Adrenal gland (tissue), 12 donors: ENCODE measurements around the gene SGSH. TPM values are rescaled to one million over a fixed set of nuclear protein-coding genes. Genes with fewer than 3 reads are reported as not detected.

ENCODE experiments used
- DNase-seq, 7 donors: peaks; one replicate each; pipeline ENCODE4 v3.0.0-alpha.2; 2019 to 2020
- H3K27ac ChIP-seq, 5 donors: fragments of 200-600 bp; sonication (generic) in 4 of 5; 1 replicate in 3 of 5; 2 replicates in 2 of 5; pipeline versions ENCODE4 v1.5.1 to v1.8.0; 2016 to 2020; ENCODE audit warnings: mild to moderate bottlenecking in 1 of 5
- H3K27me3 ChIP-seq: fragments of 200-600 bp; 2 replicates; pipeline ENCODE4 v1.8.0; 2021
- H3K36me3 ChIP-seq, 2 donors: fragments of 200-600 bp; replicated peaks in 1 of 2; 1 replicate in 1 of 2; 2 replicates in 1 of 2; pipeline versions ENCODE4 v1.5.1 to v1.8.0; 2018 to 2022
- H3K4me1 ChIP-seq, 2 donors: fragments of 200-600 bp; replicated peaks in 1 of 2; 1 replicate in 1 of 2; 2 replicates in 1 of 2; pipeline versions ENCODE4 v1.5.1 to v1.8.0; 2018 to 2021
- H3K4me3 ChIP-seq, 4 donors: fragments of 200-600 bp; sonication (generic) in 3 of 4; one replicate each; pipeline ENCODE4 v1.5.1; 2016 to 2018
- H3K9me3 ChIP-seq, 3 donors: fragments of 200-600 bp; sonication (generic) in 1 of 3; replicated peaks in 1 of 3; 1 replicate in 2 of 3; 2 replicates in 1 of 3; pipeline versions ENCODE4 v1.5.1 to v1.8.0; 2016 to 2021
- CTCF ChIP-seq, 6 experiments: fragments of 450-650 bp in 4 of 6; fragments of 200-600 bp in 2 of 6; sonication (generic) in 1 of 6; IDR thresholded peaks; 1 replicate in 5 of 6; 2 replicates in 1 of 6; pipeline versions ENCODE4 v1.5.1 to v1.8.0; 2016 to 2021; ENCODE audit warnings: antibody characterized with exemption in 6 of 6, mild to moderate bottlenecking in 2 of 6, moderate library complexity in 1 of 6
- POLR2A ChIP-seq, 2 donors: fragments of 450-650 bp; IDR thresholded peaks; one replicate each; pipeline ENCODE4 v1.6.1; 2017; ENCODE audit warnings: antibody characterized with exemption in 2 of 2, mild to moderate bottlenecking in 2 of 2, moderate library complexity in 1 of 2
- WGBS, 4 donors: extraction: QIAGEN DNeasy Blood & Tissue Kit in 2 of 4; methylation state at CpG; one replicate each; pipeline versions ENCODE4 v1.1.5 to v1.1.7; 2013 to 2017; 5-methylcytosine and 5-hydroxymethylcytosine counted together
- intact Hi-C, 2 donors: fragments of 100-400 bp; cut with DNase I; formaldehyde crosslinking; loops; one replicate each; pipeline versions ENCODE4 v1.14.1 to v1.15.0; 2022 to 2023
- polyA plus RNA-seq, 3 donors: library from polyadenylated mRNA; stranded (reverse); fragments of 200-250 nt in 2 of 3; fragments of 350-450 nt in 1 of 3; fragmentation: Illumina TruSeq in 1 of 3; extraction: RNeasy Lipid Tissue Mini Kit (QIAGEN cat#74804) in 1 of 3; gene quantifications; one replicate each; pipeline ENCODE4 v1.2.3, GENCODE V29; 2013 to 2014
- total RNA-seq, 9 donors: library from RNA; depleted of rRNA in 4 of 9; stranded (reverse); fragments of >200 nt in 4 of 9; fragments of 120-200 nt in 1 of 9; fragmentation: NEBNext Ultra II Directional in 1 of 9; extraction: Animal tissue kit (Norgen Biotek cat#: 25700) in 1 of 9; gene quantifications; one replicate each; pipeline versions ENCODE4 v1.1.0 to v1.2.4, GENCODE V29; 2013 to 2023
- donor health status: healthy with polysubstance abuse.
- donor health status: Bipolar disorder and iron deficiency.
- donor health status: DM: yes; HTN: yes; CAD: no.
- donor health status: DM: no; HTN: no; CAD: no.
- donor health status: DM: no; HTN: no; CAD: no.
- donor health status: DM: yes; HTN: yes; CAD: no.

The SGSH gene
- total and polyA plus RNA-seq, 12 donors = 33.3 to 194 (median 89.3) TPM

DNA sequence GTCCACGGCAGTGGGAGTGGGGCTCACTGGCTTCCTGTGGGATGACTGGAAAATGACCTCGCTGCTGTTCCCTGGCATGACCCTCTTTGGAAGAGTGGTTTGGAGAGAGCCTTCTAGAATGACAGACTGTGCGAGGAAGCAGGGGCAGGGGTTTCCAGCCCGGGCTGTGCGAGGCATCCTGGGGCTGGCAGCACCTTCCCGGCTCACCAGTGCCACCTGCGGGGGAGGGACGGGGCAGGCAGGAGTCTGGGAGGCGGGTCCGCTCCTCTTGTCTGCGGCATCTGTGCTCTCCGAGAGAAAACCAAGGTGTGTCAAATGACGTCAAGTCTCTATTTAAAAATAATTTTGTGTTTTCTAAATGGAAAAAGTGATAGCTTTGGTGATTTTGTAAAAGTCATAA, 32.7 kb upstream of the SGSH start:
- Histone ChIP-seq H3K9me3 (no peaks in the 10 kb centered on the region), H3K4me1 (peaks cover 14 to 25% of the 10 kb centered on the region in 2 donors), H3K27ac (peak overlapping the region in 2 of 5 donors; percentile 36 to 90), H3K4me3 (no peak overlapping the region), H3K27me3 (no peaks in the 10 kb centered on the region), H3K36me3 (peaks cover 0 to 22% of the 10 kb centered on the region in 2 donors)
- intact Hi-C loops = no loop called here
- DNase-seq = peak; percentile 57 to 85 (median 76)
- TF ChIP-seq POLR2A (IDR thresholded peaks at IDR 0.05) (no peak), CTCF (IDR thresholded peaks at IDR 0.05) (peak in 5 of 6 experiments; percentile 19 to 56 (median 44))
- whole genome bisulfite sequencing, 4 donors = 58 to 61% (median 60%) methylated on average over 12 to 13 of the region's 13 CpGs

DNA sequence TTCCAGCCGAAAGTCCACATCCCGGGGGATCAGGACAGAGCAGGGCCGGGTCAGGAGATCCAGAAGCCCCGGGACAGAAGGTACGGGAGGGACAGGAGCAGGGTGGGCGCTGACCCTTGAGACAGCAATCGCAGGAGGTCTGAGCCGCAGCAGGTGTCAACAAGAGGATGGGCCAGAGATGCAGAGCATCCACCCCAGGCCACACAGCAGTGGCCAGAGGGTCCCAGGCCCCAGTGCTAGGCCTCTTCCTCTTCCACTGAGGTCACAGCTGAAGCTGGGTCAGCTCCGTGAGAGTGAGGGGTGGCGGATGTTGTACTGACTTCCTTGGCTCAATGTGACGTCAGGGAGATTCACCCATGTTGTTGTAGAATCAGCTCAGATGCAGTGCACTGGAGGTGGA, 31.8 kb upstream of the SGSH start:
- Histone ChIP-seq H3K36me3 (peaks cover 0 to 22% of the 10 kb centered on the region in 2 donors), H3K9me3 (no peaks in the 10 kb centered on the region), H3K4me1 (peaks cover 14 to 25% of the 10 kb centered on the region in 2 donors), H3K27me3 (no peaks in the 10 kb centered on the region), H3K27ac (no peak overlapping the region), H3K4me3 (no peak overlapping the region)
- DNase-seq = no peak
- TF ChIP-seq CTCF (IDR thresholded peaks at IDR 0.05) (no peak), POLR2A (IDR thresholded peaks at IDR 0.05) (no peak)
- 90 to 96% (median 93%) methylated on average over 10 to 11 of the region's 11 CpGs for WGBS, 4 donors
- intact Hi-C loops = no loop called here

GRCh38 chr17:80248894-80249710, 29.0 kb upstream of the SGSH start:
- Histone ChIP-seq H3K4me1 (peaks cover 0 to 8% of the 10 kb centered on the region in 2 donors), H3K36me3 (peaks cover 0 to 42% of the 10 kb centered on the region in 2 donors), H3K9me3 (no peaks in the 10 kb centered on the region), H3K27ac (no peak overlapping the region), H3K4me3 (no peak overlapping the region), H3K27me3 (no peaks in the 10 kb centered on the region)
- TF ChIP-seq CTCF (IDR thresholded peaks at IDR 0.05) = no peak
- no peak for TF ChIP-seq POLR2A (IDR thresholded peaks at IDR 0.05)
- intact Hi-C loops = no loop called here
- DNase-seq = no peak
- 76 to 92% (median 89%) methylated on average over 7 to 26 of the region's 26 CpGs for WGBS, 4 donors

DNA sequence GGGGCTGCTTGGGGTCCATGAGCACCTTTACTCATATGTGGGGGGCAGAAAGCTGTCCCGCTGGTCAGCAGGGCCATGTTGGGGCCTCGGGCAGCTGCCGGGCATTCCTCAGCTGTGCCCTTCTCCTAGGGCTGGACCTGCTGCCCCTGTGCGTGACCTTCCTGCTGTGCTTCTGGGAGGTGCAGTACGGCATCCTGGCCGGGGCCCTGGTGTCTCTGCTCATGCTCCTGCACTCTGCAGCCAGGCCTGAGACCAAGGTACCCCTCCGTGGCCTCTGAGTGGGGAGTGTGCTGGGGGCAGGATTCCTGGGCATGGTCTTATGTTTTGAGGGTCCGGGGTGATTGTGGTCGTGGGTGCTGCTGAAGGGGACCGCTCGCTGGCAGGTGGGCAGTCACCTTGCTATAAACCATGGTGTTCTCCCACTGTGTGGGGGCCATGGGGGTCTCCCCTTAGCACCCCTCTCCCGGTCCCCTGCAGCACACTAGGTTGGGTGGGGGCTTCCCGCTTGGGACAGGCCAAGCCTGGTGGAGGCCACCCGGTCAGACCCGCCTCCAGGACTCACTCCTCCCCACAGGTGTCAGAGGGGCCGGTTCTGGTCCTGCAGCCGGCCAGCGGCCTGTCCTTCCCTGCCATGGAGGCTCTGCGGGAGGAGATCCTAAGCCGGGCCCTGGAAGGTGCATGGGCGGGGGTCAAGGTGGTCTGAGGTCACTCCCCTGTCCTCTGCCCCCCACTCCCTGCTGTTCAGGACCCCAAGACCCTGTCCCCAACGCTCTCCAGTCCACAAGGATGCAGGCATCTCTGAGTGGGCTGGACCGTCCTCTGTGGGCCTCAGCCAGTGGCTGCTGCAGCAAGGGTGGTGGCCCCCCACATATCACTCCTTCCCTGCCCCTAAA, 28.1 kb upstream of the SGSH start:
- Histone ChIP-seq H3K36me3 (peaks cover 0 to 42% of the 10 kb centered on the region in 2 donors), H3K27me3 (no peaks in the 10 kb centered on the region), H3K27ac (no peak overlapping the region), H3K9me3 (no peaks in the 10 kb centered on the region), H3K4me3 (no peak overlapping the region), H3K4me1 (peaks cover 0 to 16% of the 10 kb centered on the region in 2 donors)
- intact Hi-C loops = no loop called here
- 88 to 94% (median 92%) methylated on average over 5 to 23 of the region's 23 CpGs for WGBS, 4 donors
- DNase-seq = no peak
- TF ChIP-seq POLR2A (IDR thresholded peaks at IDR 0.05) = no peak
- TF ChIP-seq CTCF (IDR thresholded peaks at IDR 0.05) = no peak
